Astrocyte of the cerebellum (primary cell): ENCODE data around the gene MCCC1.

ENCODE experiments used
- DNase-seq: peaks from one replicate; pipeline ENCODE4 v3.0.0-alpha.2; 2011; ENCODE audit warnings: low read depth
- H3K4me3 ChIP-seq: 2 replicates; pipeline ENCODE4 v1.5.1; 2011; ENCODE audit warnings: mild to moderate bottlenecking, low read depth, low read length, moderate library complexity
- CTCF ChIP-seq: IDR thresholded peaks from 2 replicates; pipeline ENCODE4 v1.5.1; 2012; ENCODE audit warnings: low read length, low read depth, moderate library complexity, mild to moderate bottlenecking; ENCODE audit errors: missing control alignments
- in situ Hi-C: cut with HindIII; loops from 2 replicates; pipeline ENCODE4 v1.10.0; 2017; ENCODE audit warnings: low sequenced_read_pairs

The MCCC1 gene

DNA sequence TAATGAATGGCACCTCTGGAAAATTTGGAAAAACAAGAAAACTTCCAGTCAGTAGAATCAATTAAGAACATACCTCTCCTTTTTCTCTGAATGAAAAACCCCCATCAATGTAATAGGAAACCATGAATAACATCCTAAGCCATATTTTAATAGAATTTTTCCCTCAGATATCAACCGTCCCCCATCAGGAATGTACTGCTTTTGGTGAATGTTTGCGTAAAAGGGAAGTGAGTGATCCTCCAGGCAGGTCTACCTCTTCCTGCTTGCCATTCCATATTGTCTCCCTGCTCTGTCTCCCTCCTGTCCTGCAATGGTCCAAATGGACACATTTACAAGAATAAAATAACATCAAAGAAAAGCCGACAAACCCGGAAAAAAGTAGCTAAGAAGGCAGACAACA lies 32.4 kb upstream of the MCCC1 start:
- in situ Hi-C loops: no loop called here
- no peak overlapping the region for H3K4me3 ChIP-seq
- no peak for TF ChIP-seq CTCF
- DNase-seq: no peak

DNA sequence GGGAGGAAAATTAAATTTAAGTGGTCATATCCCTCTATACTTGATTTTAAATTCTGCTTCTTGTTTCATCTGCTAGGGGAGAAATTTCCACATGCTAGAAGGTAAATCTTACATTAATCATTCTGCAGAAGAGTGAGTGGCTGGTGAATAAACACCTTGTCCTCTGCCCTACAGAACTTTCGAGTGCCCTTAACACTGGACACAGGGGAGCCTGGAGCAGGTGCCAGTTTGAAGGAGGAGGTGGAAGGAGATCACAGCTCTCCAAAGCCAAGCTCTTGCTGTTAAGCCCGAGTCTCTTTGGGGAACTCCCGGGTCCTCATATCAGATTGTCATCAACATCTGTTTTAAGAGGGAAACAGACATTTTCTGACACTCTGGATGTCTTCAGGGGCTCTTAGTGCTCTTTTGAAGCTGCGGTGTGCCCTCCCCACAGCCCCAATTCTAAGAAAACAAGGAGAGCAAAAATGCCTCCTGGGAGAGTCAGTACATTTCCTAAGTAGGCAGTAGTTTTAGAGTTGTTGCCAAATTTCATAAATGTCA lies 32.0 kb upstream of the MCCC1 start:
- no peak overlapping the region for H3K4me3 ChIP-seq
- no peak for DNase-seq
- in situ Hi-C loops: no loop called here
- no peak for TF ChIP-seq CTCF

DNA sequence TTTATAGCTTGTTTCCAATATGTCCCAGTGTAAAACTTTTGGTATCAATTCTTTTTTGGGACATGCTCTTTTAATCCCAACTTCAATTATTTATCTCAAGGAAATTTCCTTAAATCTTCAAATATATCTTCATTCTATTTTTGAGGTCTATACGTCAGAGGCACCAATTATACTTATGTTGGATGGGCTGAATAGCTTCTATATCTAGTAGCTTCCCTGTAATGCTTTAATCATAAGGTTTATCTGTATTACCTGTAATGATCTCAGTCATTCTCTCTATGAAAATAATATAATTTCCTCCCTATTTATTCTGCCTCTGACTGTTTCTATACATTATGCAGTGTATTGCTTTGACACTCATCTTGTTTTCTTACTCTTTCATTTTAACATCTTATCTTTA lies 29.9 kb upstream of the MCCC1 start:
- TF ChIP-seq CTCF: no peak
- no peak for DNase-seq
- H3K4me3 ChIP-seq: no peak overlapping the region
- in situ Hi-C loops: no loop called here

- no peak for TF ChIP-seq CTCF
- no peak for DNase-seq
- in situ Hi-C loops: no loop called here
- H3K4me3 ChIP-seq: no peak overlapping the region
These were observed 29.4 kb upstream of the MCCC1 start for GRCh38 chr3:183128709-183129108.

DNA sequence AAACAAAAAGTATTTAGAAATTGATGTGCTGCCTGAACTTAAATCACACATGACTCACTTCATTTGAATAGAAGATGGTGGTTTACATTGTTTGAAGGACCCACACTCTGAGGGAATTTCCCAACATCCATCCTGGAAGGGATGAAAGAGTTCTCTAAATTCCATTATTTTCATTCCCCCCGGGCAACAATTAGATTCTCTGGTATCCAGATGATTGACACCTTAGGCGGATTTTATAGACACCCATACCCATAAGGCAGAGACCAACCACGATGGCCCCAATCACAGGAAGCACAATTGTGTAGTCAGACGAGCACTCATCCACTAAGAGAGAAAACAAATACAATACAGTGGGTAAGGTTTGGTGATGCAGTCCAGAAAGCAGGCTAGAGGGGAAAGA lies 24.6 kb upstream of the MCCC1 start:
- no peak for DNase-seq
- in situ Hi-C loops: loop anchor here (5.0 kb wide), 1 partner anchor 53 kb away; no protein-coding TSS in a partner anchor
- no peak for TF ChIP-seq CTCF
- H3K4me3 ChIP-seq: no peak overlapping the region

- peak; percentile 38 for DNase-seq
- in situ Hi-C loops: loop anchor here (5.0 kb wide), 1 partner anchor 55 kb away; no protein-coding TSS in a partner anchor
- peak; percentile 63 for TF ChIP-seq CTCF
- H3K4me3 ChIP-seq: no peak overlapping the region
These were observed 23.1 kb upstream of the MCCC1 start for GRCh38 chr3:183122257-183122932.
